ENCODE data around the gene DRD3. TPM values are rescaled to one million over a fixed set of nuclear protein-coding genes. Genes with fewer than 3 reads are reported as not detected.

The DRD3 gene
- total RNA-seq, 2 donors from 2014 or later, result not detected

DNA sequence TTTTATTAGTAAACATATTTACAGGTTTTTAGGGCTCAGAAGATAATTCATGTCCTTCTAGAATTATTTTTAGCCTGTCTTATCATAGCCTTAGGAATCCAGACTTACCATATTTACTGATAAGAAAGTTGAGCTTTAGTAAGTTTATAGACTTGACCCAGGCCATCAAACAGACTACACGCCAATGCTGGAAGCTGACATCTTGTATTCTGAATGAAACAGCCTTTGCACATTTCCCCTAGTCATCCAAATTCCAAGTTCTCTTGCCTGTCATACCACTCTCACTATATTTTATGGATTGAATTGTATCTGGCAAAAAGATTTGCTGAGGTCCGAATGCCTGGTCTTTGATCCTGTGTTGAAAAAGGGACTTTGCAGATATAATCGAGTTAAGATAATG, 58.6 kb downstream of the DRD3 start:
- Histone ChIP-seq H3K9me3 (no peaks in the 10 kb centered on the region), H3K36me3 (replicated peaks in 1 of 2; ENCODE audit: insufficient read depth in 1 of 2, low read depth in 2 of 2) (no peaks in the 10 kb centered on the region), H3K27ac (no peak overlapping the region), H3K4me3 (no peak overlapping the region), H3K27me3 (no peaks in the 10 kb centered on the region), H3K4me1 (no peaks in the 10 kb centered on the region)
- no peak for TF ChIP-seq POLR2A (IDR thresholded peaks at IDR 0.05)
- TF ChIP-seq, protein P1, sequence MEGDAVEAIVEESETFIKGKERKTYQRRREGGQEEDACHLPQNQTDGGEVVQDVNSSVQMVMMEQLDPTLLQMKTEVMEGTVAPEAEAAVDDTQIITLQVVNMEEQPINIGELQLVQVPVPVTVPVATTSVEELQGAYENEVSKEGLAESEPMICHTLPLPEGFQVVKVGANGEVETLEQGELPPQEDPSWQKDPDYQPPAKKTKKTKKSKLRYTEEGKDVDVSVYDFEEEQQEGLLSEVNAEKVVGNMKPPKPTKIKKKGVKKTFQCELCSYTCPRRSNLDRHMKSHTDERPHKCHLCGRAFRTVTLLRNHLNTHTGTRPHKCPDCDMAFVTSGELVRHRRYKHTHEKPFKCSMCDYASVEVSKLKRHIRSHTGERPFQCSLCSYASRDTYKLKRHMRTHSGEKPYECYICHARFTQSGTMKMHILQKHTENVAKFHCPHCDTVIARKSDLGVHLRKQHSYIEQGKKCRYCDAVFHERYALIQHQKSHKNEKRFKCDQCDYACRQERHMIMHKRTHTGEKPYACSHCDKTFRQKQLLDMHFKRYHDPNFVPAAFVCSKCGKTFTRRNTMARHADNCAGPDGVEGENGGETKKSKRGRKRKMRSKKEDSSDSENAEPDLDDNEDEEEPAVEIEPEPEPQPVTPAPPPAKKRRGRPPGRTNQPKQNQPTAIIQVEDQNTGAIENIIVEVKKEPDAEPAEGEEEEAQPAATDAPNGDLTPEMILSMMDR (IDR thresholded peaks at IDR 0.05), result no peak
- 61 to 63% methylated on average over 3 of the region's 3 CpGs for WGBS, 2 donors
- DNase-seq (no peak), ATAC-seq (no peak)
- intact Hi-C loops (cut with DNase I), result no loop called here

DNA sequence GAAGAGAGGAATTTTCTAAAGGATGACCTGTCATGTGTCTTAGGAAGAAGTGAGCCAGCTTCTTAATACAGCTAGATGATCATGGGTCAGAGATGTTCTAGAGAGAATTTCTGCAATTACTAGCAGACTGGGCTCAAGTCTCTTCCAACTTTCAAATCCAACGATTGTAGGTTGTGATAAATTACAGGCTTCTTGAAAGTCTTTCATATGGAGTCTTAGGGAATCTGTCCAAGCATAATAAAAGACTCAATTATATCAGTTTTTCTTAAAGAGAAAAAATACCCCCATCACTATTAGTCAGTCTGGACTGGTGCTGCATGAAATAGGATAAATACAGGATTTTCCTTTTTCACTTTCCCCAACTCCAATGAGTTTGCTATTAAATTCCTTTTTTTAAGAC, 59.1 kb downstream of the DRD3 start:
- Histone ChIP-seq H3K4me3 (no peak overlapping the region), H3K9me3 (no peaks in the 10 kb centered on the region), H3K36me3 (replicated peaks in 1 of 2; ENCODE audit: insufficient read depth in 1 of 2, low read depth in 2 of 2) (no peaks in the 10 kb centered on the region), H3K27ac (no peak overlapping the region), H3K4me1 (no peaks in the 10 kb centered on the region), H3K27me3 (no peaks in the 10 kb centered on the region)
- TF ChIP-seq POLR2A (IDR thresholded peaks at IDR 0.05), result no peak
- ATAC-seq (no peak), DNase-seq (no peak)
- WGBS, 2 donors, result 55% methylated on average over 1 of the region's 1 CpG
- intact Hi-C loops (cut with DNase I), result no loop called here

DNA sequence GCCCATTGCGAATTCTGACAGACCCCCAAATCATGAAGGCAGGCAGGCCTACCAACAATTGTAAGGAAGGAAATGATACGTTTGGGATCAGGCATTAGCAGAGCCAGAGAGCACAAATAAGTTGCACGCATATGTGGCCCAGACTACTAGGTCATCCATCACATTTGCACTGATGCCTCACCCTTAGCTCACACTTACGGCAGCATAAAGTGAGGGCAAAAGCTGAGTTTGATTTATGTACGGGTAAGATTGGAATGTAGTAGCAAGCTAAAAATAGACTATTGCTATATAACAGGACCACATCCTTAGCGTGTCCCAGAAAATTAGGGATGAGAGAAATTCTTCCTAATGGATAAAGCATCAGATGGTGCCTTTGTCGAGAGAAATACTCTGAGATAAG, 63.7 kb downstream of the DRD3 start:
- H3K27ac ChIP-seq, result no peak overlapping the region
- no peak overlapping the region for H3K4me3 ChIP-seq
- ATAC-seq (no peak), DNase-seq (no peak)
- H3K4me1 ChIP-seq, result no peaks in the 10 kb centered on the region
- no peaks in the 10 kb centered on the region for H3K9me3 ChIP-seq
- intact Hi-C loops (cut with DNase I), result no loop called here
- no peaks in the 10 kb centered on the region for H3K36me3 ChIP-seq (replicated peaks in 1 of 2; ENCODE audit: insufficient read depth in 1 of 2, low read depth in 2 of 2)
- 76 to 82% methylated on average over 7 of the region's 7 CpGs for WGBS, 2 donors
- H3K27me3 ChIP-seq, result no peaks in the 10 kb centered on the region
- no peak for TF ChIP-seq POLR2A (IDR thresholded peaks at IDR 0.05)
- TF ChIP-seq, protein P1 (IDR thresholded peaks at IDR 0.05), result no peak

DNA sequence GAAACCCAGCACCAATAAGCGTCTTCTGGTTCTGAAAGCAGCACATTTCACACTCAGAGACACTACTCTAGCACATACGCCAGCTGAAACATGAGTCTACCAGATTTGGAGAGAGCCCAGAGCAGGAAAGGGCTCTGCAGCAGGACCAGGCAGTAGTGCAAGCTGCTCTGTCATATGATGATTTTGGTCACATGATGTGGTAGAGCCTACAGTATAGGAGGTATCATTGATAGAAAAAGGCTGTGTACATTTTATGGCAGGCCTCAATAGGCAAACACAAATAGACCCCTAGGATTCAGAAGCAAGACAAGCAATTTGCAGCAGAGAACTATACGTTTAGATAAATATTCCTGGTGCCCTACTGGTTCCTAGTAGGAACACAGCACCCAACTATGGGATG, 64.1 kb downstream of the DRD3 start:
- 71 to 78% methylated on average over 2 to 3 of the region's 3 CpGs for WGBS, 2 donors

DNA sequence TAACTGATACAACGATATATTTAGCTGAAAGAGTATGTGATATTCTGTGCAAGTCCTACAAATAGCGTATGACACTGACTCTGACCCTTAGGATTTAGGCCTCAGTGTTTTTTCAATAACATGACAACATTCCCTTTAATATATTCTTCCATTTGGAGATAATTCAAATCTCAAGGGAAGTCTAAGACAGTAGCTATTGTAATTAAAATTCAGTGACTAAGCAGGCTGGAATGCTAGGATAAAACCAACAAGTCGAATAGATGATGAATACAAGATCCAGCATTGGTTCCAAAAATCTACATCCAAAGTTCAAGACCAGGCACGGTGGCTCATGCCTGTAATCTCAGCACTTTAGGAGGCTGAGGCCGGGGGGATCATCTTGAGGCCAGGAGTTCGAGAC, 66.2 kb downstream of the DRD3 start:
- 81 to 82% methylated on average over 6 of the region's 6 CpGs for WGBS, 2 donors
- Histone ChIP-seq H3K36me3 (replicated peaks in 1 of 2; ENCODE audit: insufficient read depth in 1 of 2, low read depth in 2 of 2) (no peaks in the 10 kb centered on the region), H3K4me1 (no peaks in the 10 kb centered on the region), H3K9me3 (no peaks in the 10 kb centered on the region), H3K4me3 (no peak overlapping the region), H3K27ac (no peak overlapping the region), H3K27me3 (no peaks in the 10 kb centered on the region)
- TF ChIP-seq, protein P1 (IDR thresholded peaks at IDR 0.05), result no peak
- no peak for TF ChIP-seq POLR2A (IDR thresholded peaks at IDR 0.05)
- intact Hi-C loops (cut with DNase I), result no loop called here
- DNase-seq (no peak), ATAC-seq (no peak)

More for the DNA sequence above, 64.1 kb downstream of the DRD3 start:
- H3K36me3 ChIP-seq (replicated peaks in 1 of 2; ENCODE audit: insufficient read depth in 1 of 2, low read depth in 2 of 2), result no peaks in the 10 kb centered on the region
- H3K27me3 ChIP-seq, result no peaks in the 10 kb centered on the region
- no peak overlapping the region for H3K27ac ChIP-seq
- no peaks in the 10 kb centered on the region for H3K9me3 ChIP-seq
- H3K4me1 ChIP-seq, result no peaks in the 10 kb centered on the region
- no peak for TF ChIP-seq POLR2A (IDR thresholded peaks at IDR 0.05)
- TF ChIP-seq, protein P1 (IDR thresholded peaks at IDR 0.05), result no peak
- intact Hi-C loops (cut with DNase I), result no loop called here
- DNase-seq (no peak), ATAC-seq (no peak)
- no peak overlapping the region for H3K4me3 ChIP-seq

All from body of pancreas (tissue), 4 donors.